Thyroid gland (tissue), 4 donors: ENCODE measurements around the gene HPCAL1. TPM values are rescaled to one million over a fixed set of nuclear protein-coding genes. Genes with fewer than 3 reads are reported as not detected.
A peak's percentile ranks its signal among the peaks of the same experiment; 100 is the strongest.

ENCODE experiments used
- DNase-seq, 2 donors: peaks; one replicate each; pipeline ENCODE4 v3.0.0-alpha.2; 2019
- H3K27ac ChIP-seq, 3 donors: fragments of 200-600 bp; sonication (generic); 1 replicate in 2 of 3; 2 replicates in 1 of 3; pipeline ENCODE4 v1.5.1; 2016 to 2019; ENCODE audit warnings: mild to moderate bottlenecking in 1 of 3, moderate library complexity in 1 of 3
- H3K27me3 ChIP-seq: fragments of 200-600 bp; sonication (generic); one replicate; pipeline ENCODE4 v1.5.1; 2019
- H3K36me3 ChIP-seq, 2 donors: fragments of 200-600 bp; sonication (generic); one replicate each; pipeline ENCODE4 v1.5.1; 2016 to 2019
- H3K4me1 ChIP-seq, 2 donors: fragments of 200-600 bp; sonication (generic); one replicate each; pipeline ENCODE4 v1.5.1; 2017 to 2019
- H3K4me3 ChIP-seq, 3 donors: fragments of 200-600 bp; sonication (generic); replicated peaks in 1 of 3; 1 replicate in 2 of 3; 2 replicates in 1 of 3; pipeline ENCODE4 v1.5.1; 2016; ENCODE audit warnings: mild to moderate bottlenecking in 1 of 3
- H3K9me3 ChIP-seq: fragments of 200-600 bp; sonication (generic); one replicate; pipeline ENCODE4 v1.5.1; 2017
- CTCF ChIP-seq, 6 experiments: fragments of 200-600 bp in 3 of 6; fragments of 450-650 bp in 3 of 6; sonication (generic) in 3 of 6; IDR thresholded peaks; one replicate each; pipeline ENCODE4 v1.5.1; 2016 to 2019; ENCODE audit warnings: antibody characterized with exemption in 6 of 6, mild to moderate bottlenecking in 2 of 6, inconsistent platforms in 1 of 6, moderate library complexity in 1 of 6
- POLR2A ChIP-seq, 2 donors: fragments of 450-650 bp; IDR thresholded peaks; one replicate each; pipeline ENCODE4 v1.6.1; 2017; ENCODE audit warnings: antibody characterized with exemption in 2 of 2, mild to moderate bottlenecking in 2 of 2, moderate library complexity in 1 of 2
- WGBS, 2 donors: methylation state at CpG; one replicate each; pipeline ENCODE4 v1.1.5; 2017; 5-methylcytosine and 5-hydroxymethylcytosine counted together
- intact Hi-C: fragments of 100-400 bp; cut with DNase I; formaldehyde crosslinking; loops from one replicate; pipeline ENCODE4 v1.15.1; 2023
- total RNA-seq, 4 donors: library from RNA; depleted of rRNA; stranded (reverse); fragments of >200 nt; gene quantifications; one replicate each; pipeline ENCODE4 v1.2.3, GENCODE V29; 2016

The HPCAL1 gene
- total RNA-seq, 4 donors from 2014 or later = 39.9 to 84.2 (median 64.8) TPM

GRCh38 chr2:10449486-10449831 lies 146.8 kb downstream of the HPCAL1 start:
- Histone ChIP-seq H3K4me3 (peak overlapping the region in 1 of 3 donors; percentile 41), H3K36me3 (peaks cover 2% of the 10 kb centered on the region in 2 donors), H3K4me1 (peaks cover 28 to 51% of the 10 kb centered on the region in 2 donors), H3K9me3 (no peaks in the 10 kb centered on the region), H3K27me3 (no peaks in the 10 kb centered on the region), H3K27ac (no peak overlapping the region)
- no peak for DNase-seq
- WGBS, 2 donors = 52 to 62% methylated on average over 5 of the region's 5 CpGs
- intact Hi-C loops = no loop called here
- no peak for TF ChIP-seq CTCF (IDR thresholded peaks at IDR 0.05)
- TF ChIP-seq POLR2A (IDR thresholded peaks at IDR 0.05) = no peak

DNA sequence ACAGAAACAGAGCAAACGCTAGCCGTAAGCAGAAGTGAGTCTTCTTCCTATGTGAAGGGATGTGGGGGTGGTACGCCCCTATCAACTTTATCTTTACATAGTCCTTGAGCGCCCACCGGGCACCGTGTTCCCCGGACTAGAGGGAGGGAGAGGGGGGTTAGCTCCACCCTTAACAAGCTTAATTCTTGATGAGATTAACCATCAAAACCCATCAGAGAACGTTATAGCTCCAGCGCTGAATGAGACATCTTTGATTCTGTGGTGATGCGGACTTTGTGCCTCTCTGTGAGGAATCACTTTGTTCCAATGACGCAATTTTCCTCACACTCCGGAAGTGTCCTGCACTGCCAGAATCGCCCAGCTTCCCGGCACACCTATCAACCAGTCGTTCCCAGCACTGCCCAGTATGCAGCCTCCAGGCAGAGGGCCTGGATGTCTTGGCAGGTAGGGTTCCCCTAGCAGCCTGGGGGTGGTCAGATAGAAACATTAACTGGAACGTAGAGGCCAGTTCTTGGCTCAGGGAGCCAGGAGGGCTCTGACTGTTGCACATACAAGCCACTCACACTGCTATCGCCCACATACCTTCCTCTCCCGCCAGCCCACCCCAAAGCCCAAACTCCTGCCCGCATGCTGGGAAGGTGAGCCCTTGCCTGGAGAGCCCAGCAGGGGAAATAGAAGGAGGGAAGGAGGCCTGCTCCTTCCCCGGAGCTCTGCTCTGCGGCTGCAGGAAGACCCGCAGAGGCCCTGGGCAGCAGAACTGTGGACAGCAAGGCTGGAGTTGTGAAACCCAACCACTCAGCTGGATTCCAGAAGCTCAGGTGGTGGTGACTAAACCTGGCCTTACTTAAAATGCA lies 147.4 kb downstream of the HPCAL1 start:
- H3K36me3 ChIP-seq = no peaks in the 10 kb centered on the region
- no peak for DNase-seq
- no peak for TF ChIP-seq CTCF (IDR thresholded peaks at IDR 0.05)
- TF ChIP-seq POLR2A (IDR thresholded peaks at IDR 0.05) = no peak
- no peaks in the 10 kb centered on the region for H3K9me3 ChIP-seq
- WGBS, 2 donors = 70 to 85% methylated on average over 18 to 22 of the region's 22 CpGs
- no peak overlapping the region for H3K4me3 ChIP-seq
- intact Hi-C loops = no loop called here
- H3K4me1 ChIP-seq = peaks cover 26 to 49% of the 10 kb centered on the region in 2 donors
- no peaks in the 10 kb centered on the region for H3K27me3 ChIP-seq
- no peak overlapping the region for H3K27ac ChIP-seq

DNA sequence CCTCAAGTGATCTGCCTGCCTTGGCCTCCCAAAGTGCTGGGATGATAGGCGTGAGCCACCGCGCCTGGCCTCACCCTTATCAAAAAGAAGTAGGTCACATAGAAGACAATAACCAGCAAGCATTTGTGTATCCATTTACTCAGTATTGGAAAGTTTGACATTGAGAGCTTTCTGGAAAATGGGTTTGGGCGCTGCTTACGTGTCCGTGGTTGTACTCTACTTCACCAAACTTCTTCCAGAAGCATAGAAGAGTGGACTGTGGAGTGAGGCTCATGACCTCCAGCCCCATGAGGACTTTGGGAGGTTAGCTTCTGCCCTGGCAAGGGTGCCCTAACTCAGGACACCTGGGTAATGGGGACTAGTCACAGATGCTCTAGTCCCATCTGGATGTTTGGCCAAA lies 149.1 kb downstream of the HPCAL1 start:
- Histone ChIP-seq H3K9me3 (no peaks in the 10 kb centered on the region), H3K27ac (peak overlapping the region in 2 of 3 donors; percentile 11 to 47), H3K27me3 (no peaks in the 10 kb centered on the region), H3K4me3 (no peak overlapping the region), H3K4me1 (peaks cover 21 to 32% of the 10 kb centered on the region in 2 donors), H3K36me3 (no peaks in the 10 kb centered on the region)
- intact Hi-C loops = no loop called here
- WGBS, 2 donors = 96 to 100% methylated on average over 6 of the region's 6 CpGs
- no peak for DNase-seq
- TF ChIP-seq POLR2A (IDR thresholded peaks at IDR 0.05) (no peak), CTCF (IDR thresholded peaks at IDR 0.05) (no peak)

- peak; percentile 91 to 95 for DNase-seq
- Histone ChIP-seq H3K36me3 (no peaks in the 10 kb centered on the region), H3K27ac (peak overlapping the region in 2 of 3 donors; percentile 11 to 47), H3K27me3 (no peaks in the 10 kb centered on the region), H3K9me3 (no peaks in the 10 kb centered on the region), H3K4me3 (no peak overlapping the region), H3K4me1 (peaks cover 18 to 28% of the 10 kb centered on the region in 2 donors)
- intact Hi-C loops = no loop called here
- 32 to 35% methylated on average over 3 of the region's 3 CpGs for WGBS, 2 donors
- TF ChIP-seq POLR2A (IDR thresholded peaks at IDR 0.05) = no peak
- no peak for TF ChIP-seq CTCF (IDR thresholded peaks at IDR 0.05)
Observed at GRCh38 chr2:10452312-10452711, 149.6 kb downstream of the HPCAL1 start.
